Ectodermal cell (in vitro differentiated cells): ENCODE data around the gene CORO6.

Source experiments
- H3K27ac ChIP-seq: 2 replicates; pipeline ENCODE4 v1.7.0; 2013; ENCODE audit warnings: mild to moderate bottlenecking, low read depth, low read length; ENCODE audit not compliant: insufficient read depth, poor library complexity, severe bottlenecking
- H3K27me3 ChIP-seq: 2 replicates; pipeline ENCODE4 v1.7.0; 2013; ENCODE audit warnings: mild to moderate bottlenecking, low read length; ENCODE audit not compliant: insufficient read depth, control insufficient read depth, poor library complexity, severe bottlenecking
- H3K36me3 ChIP-seq: one replicate; pipeline ENCODE4 v1.7.0; 2013; ENCODE audit warnings: low read length; ENCODE audit not compliant: control insufficient read depth, insufficient read depth
- H3K4me1 ChIP-seq: one replicate; pipeline ENCODE4 v1.7.0; 2013; ENCODE audit warnings: low read length; ENCODE audit not compliant: control insufficient read depth, insufficient read depth
- H3K4me3 ChIP-seq: 2 replicates; pipeline ENCODE4 v1.7.0; 2013; ENCODE audit warnings: low read depth, low read length, control low read depth; ENCODE audit not compliant: insufficient read depth
- H3K9me3 ChIP-seq: 2 replicates; pipeline ENCODE4 v1.7.0; 2013; ENCODE audit warnings: mild to moderate bottlenecking, low read length, moderate library complexity; ENCODE audit not compliant: control insufficient read depth
- WGBS, 2 experiments: methylation state at CpG; one replicate each; pipeline ENCODE4 v1.1.7; 2013; ENCODE audit warnings: missing lambda C conversion rate in 2 of 2; 5-methylcytosine and 5-hydroxymethylcytosine counted together

Gene CORO6

DNA sequence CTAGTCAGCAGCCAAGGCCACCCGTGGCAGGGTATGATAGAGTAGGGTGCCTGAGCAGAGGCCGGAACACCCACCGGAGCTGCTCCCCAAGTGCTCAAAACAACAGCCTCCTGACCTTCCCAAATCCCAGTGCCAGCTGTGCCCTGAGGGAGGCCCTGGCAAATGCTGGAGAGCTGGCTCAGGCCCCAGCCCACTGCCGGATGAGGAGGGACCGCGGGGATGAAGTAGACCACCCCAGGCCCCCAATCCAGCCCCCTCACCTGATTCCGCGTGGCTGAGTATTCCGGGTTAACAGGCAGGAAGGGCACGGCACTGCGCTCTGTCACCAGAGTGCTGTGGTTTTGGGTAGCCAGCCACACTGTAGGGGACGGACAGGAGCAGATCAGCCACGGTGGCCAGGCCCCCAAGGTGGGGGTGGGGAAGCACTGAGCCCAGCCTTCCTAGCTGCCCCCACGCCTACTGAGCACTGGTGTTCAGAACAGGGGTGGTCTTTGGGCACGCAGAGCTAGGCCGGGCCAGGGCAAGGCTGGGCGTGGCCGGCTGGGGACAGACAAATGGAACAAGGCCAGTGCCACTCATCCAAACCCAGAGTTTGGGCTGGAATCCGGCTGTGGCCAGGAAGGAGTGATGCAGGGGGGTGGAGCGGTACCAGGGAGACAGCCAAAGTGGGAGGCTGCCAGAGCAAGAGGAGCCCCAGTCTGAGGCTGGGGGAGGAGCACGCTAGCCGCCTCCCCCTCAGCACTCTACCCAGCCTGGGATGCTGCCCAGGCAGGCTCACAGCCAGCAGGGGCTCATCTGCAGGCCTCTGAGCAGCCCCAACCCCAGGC, 45.1 kb downstream of the CORO6 start:
- Histone ChIP-seq H3K36me3 (peaks cover 30% of the 10 kb centered on the region), H3K27ac (no peak overlapping the region), H3K27me3 (peaks cover under 1% of the 10 kb centered on the region), H3K9me3 (no peaks in the 10 kb centered on the region), H3K4me1 (no peaks in the 10 kb centered on the region), H3K4me3 (no peak overlapping the region)
- WGBS, 2 experiments: 94 to 95% methylated on average over 22 of the region's 22 CpGs

DNA sequence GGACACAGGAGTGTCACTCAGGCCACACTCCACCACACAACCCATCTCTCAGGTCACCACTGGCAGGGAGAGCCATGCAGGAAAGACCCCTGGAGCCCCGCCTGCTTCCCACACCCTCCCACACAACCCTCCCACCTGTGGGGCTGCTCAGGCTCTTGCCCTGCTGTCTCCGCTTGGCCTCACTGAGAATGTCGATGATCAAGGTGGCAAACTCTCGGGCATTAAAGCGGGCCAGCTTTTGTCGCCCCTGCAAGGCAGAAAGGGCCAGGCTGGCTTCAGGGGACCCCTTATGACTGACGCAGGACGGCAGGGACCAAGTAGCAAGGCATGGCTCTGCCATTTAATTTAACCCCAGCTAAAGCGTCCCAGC, 45.7 kb downstream of the CORO6 start:
- no peak overlapping the region for H3K27ac ChIP-seq
- no peaks in the 10 kb centered on the region for H3K4me1 ChIP-seq
- H3K36me3 ChIP-seq: peaks cover 30% of the 10 kb centered on the region
- 96% methylated on average over 9 of the region's 9 CpGs for WGBS, 2 experiments
- no peaks in the 10 kb centered on the region for H3K9me3 ChIP-seq
- peaks cover 6% of the 10 kb centered on the region for H3K27me3 ChIP-seq
- H3K4me3 ChIP-seq: no peak overlapping the region

- H3K27me3 ChIP-seq: peaks cover 10% of the 10 kb centered on the region
- peaks cover 26% of the 10 kb centered on the region for H3K36me3 ChIP-seq
- H3K4me3 ChIP-seq: no peak overlapping the region
- no peaks in the 10 kb centered on the region for H3K9me3 ChIP-seq
- H3K27ac ChIP-seq: no peak overlapping the region
- 95% methylated on average over 37 of the region's 37 CpGs for WGBS, 2 experiments
- no peaks in the 10 kb centered on the region for H3K4me1 ChIP-seq
These were observed 46.3 kb downstream of the CORO6 start for GRCh38 chr17:29576214-29577000.

DNA sequence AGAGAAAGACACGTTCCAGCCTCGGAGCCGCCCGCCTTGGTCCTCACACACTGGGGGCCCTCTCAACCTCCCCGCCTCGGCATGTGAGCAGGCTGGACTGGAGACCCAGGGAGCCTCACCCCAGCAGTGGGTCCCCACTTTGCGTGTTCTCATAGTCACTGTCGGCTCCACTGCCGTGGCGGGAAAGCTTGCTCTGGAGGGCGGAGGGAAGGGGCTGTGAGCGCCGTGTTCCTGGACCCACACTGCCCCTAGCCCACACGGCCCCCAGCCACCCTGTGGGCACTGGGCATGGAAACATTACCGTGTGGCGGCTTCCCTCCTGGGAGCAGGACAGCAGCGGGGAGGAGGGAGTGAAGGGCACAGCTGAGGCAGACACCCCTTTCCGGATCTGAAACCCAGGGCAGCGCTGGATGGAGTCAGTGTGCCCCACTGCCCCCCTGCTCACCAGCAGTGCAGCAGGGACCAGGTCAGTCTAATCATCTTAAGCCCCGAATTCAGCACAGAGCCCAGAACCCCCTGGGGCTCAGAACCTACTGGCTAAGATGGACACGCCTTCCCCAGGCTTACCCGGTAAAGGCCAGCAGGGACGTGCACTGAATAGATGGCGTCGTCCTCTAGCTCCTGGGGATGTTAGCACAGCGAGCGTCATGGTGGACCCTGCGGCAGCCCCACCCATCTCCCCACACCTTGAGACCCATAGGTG, 47.0 kb downstream of the CORO6 start:
- WGBS, 2 experiments: 93 to 96% methylated on average over 28 of the region's 28 CpGs
- peaks cover 10% of the 10 kb centered on the region for H3K27me3 ChIP-seq
- H3K9me3 ChIP-seq: no peaks in the 10 kb centered on the region
- H3K27ac ChIP-seq: no peak overlapping the region
- H3K4me1 ChIP-seq: no peaks in the 10 kb centered on the region
- no peak overlapping the region for H3K4me3 ChIP-seq
- peaks cover 21% of the 10 kb centered on the region for H3K36me3 ChIP-seq

DNA sequence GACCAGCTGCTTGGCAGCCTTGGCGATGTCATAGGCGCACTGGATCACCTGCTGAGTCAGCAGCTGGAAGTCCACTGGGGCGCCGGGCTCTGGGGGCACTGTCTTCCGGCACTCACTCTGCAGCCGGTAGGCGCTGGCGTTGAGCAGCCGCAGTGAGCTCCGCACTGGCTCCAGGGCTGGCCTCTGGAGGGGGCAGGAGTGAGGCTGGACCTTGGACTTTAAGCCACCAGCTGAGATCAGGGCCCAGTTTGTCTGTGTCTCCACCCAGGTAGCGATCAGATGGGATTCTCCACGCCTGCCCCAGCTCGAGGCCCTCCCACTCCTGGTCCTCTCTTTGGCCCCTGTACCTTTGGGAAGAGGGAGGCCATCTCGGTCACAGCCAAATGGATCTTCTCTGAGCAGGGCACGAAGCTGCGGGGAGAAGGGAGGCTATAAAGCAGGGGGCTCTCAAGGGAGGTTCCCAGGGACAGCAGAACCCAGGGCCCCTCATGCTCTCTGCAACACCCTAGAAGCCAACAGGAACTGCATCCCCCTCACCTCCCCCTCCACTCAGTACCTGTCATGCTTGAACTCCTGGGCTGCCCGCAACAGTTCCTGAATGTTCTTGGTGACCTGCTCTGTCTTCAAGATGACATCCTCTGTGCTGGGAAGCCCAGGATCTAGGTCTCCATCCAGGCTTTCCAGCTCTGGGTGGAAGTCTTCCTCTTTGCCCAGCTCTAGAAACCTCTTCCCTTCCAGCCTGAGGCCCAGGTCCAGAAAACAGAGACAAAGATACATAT, 47.8 kb downstream of the CORO6 start:
- no peak overlapping the region for H3K4me3 ChIP-seq
- no peak overlapping the region for H3K27ac ChIP-seq
- no peaks in the 10 kb centered on the region for H3K9me3 ChIP-seq
- 92 to 94% methylated on average over 17 of the region's 17 CpGs for WGBS, 2 experiments
- H3K4me1 ChIP-seq: no peaks in the 10 kb centered on the region
- H3K36me3 ChIP-seq: peaks cover 21% of the 10 kb centered on the region
- peaks cover 10% of the 10 kb centered on the region for H3K27me3 ChIP-seq

GRCh38 chr17:29573871-29574731, 48.6 kb downstream of the CORO6 start:
- no peak overlapping the region for H3K27ac ChIP-seq
- peaks cover 8% of the 10 kb centered on the region for H3K4me1 ChIP-seq
- H3K36me3 ChIP-seq: peaks cover 21% of the 10 kb centered on the region
- WGBS, 2 experiments: 94 to 95% methylated on average over 14 of the region's 14 CpGs
- no peak overlapping the region for H3K4me3 ChIP-seq
- peaks cover 14% of the 10 kb centered on the region for H3K27me3 ChIP-seq
- H3K9me3 ChIP-seq: no peaks in the 10 kb centered on the region

- H3K9me3 ChIP-seq: no peaks in the 10 kb centered on the region
- no peak overlapping the region for H3K4me3 ChIP-seq
- H3K4me1 ChIP-seq: peaks cover 9% of the 10 kb centered on the region
- no peak overlapping the region for H3K27ac ChIP-seq
- H3K36me3 ChIP-seq: peaks cover 21% of the 10 kb centered on the region
- 93% methylated on average over 5 to 6 of the region's 6 CpGs for WGBS, 2 experiments
- H3K27me3 ChIP-seq: peaks cover 19% of the 10 kb centered on the region
These were observed 49.2 kb downstream of the CORO6 start for GRCh38 chr17:29573558-29573869.

GRCh38 chr17:29572691-29573557, 49.8 kb downstream of the CORO6 start:
- Histone ChIP-seq H3K36me3 (peaks cover 21% of the 10 kb centered on the region), H3K4me3 (no peak overlapping the region), H3K27ac (no peak overlapping the region), H3K9me3 (no peaks in the 10 kb centered on the region), H3K4me1 (peaks cover 9% of the 10 kb centered on the region), H3K27me3 (peaks cover 22% of the 10 kb centered on the region)
- 26 to 27% methylated on average over 62 of the region's 62 CpGs for WGBS, 2 experiments
